GM18868 (cell line): ENCODE data around the gene ZFP62.
"Not testable (repeated sequence)": the region's sequence is repeated elsewhere in the genome, so short reads cannot be mapped to it uniquely, and the experiment has no call there.

Experiments
- ATAC-seq: cut with Tn5 transposase; IDR thresholded peaks from one replicate; pipeline ENCODE4 v1.9.1; 2021; ENCODE audit warnings: mild to moderate bottlenecking, moderate library complexity; ENCODE audit not compliant: unreplicated experiment

Gene ZFP62

DNA sequence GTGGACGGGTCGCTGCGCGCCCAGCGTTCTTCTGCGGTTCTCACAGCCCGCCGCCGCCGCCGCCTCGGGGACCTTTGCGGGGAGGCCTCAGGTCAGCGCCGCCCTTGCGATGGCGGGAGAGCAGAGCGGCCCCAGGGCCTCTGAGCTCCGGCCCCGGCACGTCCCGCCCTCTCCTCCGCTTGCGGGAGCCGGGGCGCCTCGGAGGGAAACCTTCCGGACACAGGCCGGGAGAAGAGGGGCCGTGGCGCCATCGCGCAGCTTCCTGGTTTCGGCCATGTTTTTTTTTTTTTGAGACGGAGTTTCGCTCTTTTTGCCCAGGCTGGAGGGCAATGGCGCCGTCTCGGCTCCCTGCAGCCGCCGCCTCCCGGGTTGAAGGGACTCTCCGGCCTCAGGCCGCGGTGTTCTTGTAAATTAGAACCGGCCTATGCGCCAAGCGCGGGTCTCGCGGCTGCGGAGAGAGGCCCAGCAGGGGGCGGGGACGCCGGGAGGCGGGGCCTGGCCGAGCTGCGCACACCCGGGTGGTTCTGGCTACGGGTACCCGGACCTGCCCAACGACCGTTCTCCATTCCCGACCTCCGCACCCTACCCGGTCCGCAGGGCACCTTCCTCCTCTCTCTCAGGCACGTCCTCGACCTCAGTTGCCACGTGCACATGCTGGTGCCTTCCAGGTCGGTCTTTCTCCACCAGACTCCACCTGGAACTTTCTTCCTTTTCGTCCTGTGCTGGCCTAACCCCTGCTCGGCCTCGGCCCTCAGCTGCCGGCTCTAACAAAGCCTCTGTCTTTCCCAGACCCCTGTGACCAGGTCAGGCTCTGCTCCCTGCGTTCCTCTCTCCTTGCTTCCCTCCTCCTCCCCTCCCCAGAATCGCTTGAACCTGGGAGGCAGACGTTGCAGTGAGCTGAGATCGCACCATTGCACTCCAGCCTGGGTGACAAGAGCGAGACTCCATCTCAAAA lies 29.7 kb downstream of the ZFP62 start:
- peak; percentile 77 for ATAC-seq

DNA sequence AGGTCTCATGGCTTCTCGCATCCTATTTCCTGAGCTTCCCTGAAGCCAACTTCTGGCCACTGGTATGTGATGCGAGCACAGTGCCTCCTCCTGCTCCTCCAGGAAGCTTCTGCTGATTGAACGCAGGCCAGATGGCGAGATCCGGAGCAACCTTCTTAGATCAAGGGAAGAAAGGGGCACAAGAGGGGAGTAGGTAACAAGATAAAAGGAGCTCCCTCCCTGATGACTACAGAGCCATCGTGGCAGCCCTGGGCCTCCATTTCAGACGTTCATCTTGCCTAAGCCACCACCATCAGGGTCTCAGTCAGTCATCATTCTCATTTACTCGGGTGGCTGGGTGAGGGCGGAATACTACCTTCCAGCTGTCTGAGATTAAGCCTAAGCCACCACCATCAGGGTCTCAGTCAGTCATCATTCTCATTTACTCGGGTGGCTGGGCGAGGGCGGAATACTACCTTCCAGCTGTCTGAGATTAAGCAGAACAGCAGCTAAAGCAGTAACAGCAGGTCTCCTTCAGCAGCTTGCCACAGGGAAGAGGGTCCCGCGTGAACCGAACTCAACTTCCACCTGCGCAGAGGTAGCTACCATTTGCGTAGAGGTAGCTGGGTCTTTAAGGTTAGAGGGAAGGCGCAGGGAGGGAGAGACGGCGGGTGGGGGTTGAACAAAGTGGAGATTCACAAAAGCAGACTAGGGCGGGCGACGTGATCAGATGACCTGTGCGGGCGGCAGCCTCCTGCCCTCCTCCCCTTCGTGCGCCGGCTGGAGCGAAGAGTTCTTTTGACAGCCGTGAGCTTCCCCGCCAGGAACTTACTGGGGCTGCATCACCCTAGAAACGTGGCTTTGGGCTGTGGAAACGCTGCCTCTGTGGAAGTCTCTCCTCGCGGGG lies 30.6 kb downstream of the ZFP62 start:
- peak; percentile 43 for ATAC-seq

DNA sequence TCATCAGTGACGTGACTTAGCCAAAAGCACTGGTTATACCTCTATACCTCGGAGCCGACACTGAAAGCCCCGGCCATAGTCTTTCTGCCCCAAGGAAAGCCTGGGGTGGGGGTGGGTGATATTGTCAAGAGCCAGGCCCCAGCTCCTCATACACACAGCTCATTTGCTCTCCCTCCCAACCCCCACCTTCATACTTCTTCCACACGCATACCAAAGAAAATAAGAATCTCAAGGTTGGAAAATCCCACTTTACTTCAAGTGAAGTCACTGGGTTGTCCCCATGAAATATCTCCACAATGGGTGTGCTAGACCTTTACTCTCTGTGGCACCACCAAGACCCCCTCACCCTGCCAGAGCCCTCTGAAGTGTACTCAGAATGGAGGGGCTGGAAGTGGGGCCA lies 31.4 kb downstream of the ZFP62 start:
- no peak for ATAC-seq

DNA sequence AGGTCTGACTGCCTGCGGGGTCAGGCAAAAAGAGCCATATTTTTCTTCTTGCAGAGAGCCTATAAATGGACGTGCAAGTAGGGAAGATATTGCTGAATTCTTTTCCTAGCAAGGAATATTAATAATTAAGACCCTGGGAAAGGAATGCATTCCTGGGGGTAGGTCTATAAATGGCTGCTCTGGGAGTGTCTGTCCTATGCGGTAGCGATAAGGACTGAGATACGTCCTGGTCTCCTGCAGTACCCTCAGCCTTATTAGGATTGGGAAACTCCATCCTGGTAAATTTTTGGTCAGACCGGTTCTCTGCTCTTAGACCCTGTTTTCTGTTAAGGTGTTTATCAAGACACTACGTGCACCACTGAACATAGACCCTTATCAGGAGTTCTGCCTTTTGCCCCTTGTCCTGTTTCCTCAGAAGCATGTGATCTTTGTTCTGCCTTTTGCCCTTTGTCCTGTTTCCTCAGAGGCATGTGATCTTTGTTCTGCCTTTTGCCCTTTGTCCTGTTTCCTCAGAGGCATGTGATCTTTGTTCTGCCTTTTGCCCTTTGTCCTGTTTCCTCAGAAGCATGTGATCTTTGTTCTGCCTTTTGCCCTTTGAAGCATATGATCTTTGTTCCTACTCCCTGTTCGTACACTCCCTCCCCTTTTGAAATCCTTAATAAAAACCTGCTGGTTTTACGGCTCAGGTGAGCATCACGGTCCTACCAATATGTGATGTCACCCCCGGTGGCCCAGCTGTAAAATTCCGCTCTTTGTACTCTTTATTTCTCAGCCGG lies 32.1 kb downstream of the ZFP62 start:
- not testable (repeated sequence) for ATAC-seq

DNA sequence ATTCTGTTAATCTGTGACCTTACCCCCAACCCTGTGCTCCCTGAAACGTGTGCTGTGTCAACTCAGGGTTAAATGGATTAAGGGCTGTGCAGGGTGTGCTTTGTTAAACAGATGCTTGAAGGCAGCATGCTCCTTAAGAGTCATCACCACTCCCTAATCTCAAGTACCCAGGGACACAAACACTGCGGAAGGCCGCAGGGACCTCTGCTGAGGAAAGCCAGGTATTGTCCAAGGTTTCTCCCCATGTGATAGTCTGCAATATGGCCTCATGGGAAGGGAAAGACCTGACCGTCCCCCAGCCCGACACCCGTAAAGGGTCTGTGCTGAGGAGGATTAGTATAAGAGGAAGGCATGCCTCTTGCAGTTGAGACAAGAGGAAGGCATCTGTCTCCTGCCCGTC lies 33.7 kb downstream of the ZFP62 start:
- ATAC-seq: not testable (repeated sequence)

DNA sequence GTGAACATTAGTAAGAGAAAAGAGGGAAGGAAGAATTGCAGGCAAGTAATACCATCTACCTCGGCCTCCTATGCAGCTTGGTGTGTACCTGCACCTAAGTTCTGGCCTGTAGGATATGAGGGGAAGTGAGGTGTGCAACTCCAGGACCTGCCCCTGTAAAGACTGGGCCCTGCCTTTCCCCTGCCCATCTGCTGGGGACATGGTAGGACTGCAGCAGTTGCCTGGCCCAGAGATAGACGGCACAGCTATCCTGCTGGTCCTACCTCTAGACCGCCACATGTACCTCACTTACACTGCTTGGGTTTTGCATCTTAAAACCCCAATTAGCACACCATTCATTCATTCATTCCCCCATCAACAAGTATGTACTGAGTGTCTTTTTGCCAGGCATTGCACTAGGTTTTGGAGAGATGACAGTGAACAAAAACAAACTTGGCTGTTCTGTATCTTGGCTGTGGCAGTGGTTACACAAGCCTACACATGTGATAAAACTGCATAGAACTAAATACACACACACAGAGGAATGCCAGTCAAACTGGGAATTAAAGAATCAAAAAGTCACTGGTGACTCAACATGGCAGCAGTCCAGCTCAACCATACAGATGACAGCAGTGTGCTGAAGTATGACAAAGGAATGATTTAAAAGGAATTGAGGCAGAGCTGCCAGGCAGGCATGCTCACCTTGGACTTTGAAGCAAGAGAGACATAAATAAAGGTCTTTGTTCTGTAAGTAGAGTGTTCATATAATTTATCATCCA lies 35.1 kb downstream of the ZFP62 start:
- ATAC-seq: no peak

DNA sequence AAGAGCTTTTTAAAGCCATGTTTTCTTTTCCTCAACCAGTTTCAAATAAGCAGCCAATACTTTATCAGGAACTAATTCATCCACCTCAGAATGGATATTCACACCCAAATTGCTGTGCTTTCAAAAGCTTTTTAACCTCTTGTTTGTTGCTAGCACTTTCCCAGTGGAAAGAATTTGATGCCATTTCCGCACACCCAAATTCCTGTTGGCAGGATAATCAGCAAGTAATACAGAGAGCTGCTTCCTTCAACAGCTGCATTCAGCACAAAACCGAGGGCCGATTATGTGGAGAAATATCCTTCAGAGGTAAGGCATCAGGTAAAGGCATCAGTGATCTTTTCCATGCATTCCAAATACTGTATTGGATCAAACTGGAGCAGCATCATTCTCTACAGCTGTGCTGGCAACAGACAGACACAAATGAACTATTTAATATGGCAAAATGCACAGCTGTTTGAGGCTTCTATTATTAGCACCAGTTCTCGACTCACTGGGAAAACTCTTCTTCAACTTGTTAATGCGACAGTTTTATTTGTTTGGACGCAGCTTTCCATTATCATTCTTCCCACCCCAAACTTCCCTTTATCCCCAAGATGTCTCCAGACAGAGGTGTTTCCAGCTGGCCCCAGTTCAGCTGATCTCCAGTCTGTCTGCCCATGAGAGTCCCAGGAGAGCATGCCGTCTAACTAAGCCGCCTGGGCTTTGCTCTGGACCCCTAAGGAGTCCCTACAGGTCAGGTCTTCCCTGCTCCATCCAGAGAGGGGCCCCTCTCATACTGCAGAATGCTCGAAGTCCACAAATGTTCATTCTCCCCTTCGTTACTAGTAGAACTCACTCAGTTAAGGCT lies 36.2 kb downstream of the ZFP62 start:
- no peak for ATAC-seq

DNA sequence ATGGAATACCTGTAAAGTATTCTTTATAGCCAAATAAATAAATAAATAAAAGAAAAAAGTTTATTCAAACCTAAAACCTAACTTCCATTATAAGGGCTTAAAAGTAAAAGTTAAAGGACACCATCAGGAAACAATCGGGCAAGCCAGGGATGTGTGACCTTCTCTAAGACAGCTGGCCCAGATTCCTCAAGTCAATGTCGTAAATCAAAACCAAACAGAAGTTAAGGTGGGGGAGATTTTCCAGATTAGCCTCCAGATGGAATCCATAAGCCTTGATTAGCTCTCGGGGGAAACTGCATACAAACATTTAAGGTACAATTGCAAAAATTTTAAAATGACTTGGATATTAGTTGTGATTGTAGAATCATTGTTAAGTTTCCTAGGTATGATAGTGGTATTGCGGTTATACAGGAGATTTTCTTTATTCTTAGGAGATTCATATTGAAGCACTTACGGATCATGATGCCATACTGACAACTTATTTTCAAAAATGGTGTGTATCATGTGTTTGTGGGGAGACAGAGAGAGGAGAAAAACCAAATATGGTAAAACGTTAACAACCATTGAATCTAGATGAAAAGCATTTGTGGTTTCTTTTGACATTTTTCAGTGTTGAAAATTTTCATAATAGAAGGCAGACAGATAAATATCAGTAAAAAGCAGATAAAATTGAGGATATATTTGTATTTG lies 37.0 kb downstream of the ZFP62 start:
- no peak for ATAC-seq

DNA sequence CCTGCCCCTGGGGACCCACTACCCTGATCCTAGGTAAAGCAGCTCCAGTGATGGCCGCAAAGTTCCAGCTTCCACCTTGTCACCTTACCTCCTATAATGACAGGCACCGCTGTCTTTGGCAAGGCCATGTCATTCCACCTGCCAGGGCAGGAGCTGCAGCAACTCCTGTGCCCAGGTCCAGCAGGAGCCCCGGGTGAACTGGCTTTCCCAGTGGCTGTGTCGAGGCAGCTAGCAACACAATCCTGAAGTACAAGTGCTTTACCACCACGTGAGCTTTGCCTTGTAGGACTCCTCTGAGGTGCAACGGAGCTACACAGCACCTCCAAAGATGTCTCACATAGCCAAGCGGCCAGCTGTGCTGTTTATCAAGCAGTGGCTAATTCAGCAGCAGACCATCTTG lies 37.7 kb downstream of the ZFP62 start:
- no peak for ATAC-seq

DNA sequence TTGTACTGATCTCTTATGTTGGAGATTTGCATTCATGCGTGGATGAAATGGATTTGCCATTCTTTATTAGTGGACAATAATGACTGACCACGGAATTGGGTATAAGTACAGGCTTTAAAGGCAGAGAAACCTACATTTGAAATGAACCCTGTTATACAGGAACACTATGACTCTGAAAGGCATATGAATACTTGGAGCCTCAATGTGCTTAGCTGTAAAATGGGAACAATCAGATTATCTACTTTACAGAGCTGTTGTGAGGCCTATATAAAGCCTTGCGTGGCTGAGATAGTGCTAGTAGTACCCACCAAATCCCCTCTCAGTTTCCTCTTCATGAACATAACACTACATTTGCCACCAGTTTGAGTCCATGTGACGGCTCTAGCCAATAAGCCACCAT lies 39.5 kb downstream of the ZFP62 start:
- ATAC-seq: no peak

DNA sequence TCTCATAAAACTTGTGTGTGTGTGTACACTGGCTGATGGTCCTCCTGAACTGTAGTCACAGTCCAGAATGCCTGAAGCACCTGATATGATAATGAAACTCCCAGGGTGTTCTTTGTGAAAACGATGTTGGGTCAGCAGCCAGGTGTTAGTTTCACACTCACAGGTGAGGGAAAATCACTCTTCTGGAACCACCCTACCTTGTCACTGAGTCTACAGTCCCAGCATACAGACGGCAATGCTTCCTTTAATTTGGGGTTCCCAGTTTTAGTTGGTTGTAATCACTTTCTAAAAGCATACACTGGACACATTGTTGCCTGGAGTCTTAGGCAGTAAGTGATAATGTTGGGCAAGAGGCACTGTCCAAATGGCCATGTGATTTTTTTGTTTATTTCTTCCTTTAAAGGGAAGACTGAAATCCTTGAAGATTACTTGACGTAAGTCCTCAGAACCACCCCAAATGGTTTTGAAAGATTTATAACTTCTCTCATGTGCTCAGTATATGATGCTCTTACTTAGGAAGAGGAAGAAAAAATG lies 40.2 kb downstream of the ZFP62 start:
- ATAC-seq: peak; percentile 67

DNA sequence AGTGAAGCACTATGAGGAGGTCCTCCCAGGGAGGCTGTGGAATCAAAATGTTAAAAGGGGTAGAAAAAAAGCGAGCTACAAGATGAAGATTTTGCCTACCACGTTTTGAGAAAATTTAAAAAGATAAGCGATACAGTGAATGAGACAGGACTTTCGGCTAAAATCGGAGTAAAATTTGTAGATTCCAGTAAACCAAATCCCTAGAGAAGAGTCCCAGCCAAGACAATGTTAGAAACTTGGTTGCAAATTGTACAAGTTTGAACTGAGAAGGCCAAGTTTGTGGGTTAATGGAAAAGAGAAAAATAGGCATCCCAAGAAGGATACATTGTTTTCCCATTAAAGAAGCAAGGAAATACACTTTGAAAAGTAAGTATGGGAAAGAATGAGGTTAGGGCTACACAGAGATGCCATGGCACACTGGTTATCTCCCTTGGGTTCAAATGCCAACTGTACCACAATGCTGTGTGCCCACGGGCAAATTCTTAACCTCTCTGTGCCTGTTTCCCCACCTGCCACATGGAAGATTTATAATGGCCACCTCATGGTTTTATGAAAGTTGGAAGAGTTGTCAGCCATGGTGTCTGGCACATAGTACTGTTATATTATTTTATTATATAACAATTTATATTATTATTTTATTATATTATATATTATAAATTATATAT lies 42.3 kb downstream of the ZFP62 start:
- ATAC-seq: no peak

DNA sequence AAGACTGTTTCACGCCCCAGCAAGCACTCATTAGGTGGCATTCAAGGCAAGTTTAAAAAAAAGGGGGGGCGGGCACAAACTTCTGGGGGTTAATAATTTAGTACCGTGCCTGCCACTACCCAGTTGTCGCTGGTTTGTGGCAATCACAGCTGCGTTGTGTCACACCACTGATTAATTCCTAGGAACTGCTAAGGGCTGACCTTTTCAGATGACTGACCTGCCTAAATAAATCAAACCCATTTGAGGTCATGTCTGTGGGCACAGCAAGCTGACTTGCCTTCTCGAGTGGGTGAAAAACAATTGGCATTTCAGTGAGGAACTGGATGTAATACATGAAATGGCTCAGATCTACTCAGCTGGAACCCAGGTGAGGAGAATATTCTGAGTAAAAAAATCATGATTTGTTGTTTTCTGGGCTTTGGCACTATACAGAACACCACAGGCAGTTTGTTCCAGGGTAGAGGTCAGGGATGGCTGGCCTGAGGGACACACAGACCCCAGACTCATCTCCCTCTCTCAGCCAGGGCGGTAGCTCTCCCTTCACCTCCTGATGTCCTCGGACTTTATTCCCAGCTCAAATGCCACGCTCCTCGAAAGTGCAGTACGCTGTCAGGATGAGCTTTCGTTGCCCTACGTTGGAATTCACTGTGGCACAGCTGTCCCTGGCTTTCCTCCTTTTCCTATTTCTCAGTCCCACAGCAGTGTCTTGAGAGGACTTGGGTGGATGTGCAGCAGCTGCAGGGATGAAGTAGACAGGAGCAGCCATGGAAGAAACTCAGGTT lies 43.0 kb downstream of the ZFP62 start:
- no peak for ATAC-seq

DNA sequence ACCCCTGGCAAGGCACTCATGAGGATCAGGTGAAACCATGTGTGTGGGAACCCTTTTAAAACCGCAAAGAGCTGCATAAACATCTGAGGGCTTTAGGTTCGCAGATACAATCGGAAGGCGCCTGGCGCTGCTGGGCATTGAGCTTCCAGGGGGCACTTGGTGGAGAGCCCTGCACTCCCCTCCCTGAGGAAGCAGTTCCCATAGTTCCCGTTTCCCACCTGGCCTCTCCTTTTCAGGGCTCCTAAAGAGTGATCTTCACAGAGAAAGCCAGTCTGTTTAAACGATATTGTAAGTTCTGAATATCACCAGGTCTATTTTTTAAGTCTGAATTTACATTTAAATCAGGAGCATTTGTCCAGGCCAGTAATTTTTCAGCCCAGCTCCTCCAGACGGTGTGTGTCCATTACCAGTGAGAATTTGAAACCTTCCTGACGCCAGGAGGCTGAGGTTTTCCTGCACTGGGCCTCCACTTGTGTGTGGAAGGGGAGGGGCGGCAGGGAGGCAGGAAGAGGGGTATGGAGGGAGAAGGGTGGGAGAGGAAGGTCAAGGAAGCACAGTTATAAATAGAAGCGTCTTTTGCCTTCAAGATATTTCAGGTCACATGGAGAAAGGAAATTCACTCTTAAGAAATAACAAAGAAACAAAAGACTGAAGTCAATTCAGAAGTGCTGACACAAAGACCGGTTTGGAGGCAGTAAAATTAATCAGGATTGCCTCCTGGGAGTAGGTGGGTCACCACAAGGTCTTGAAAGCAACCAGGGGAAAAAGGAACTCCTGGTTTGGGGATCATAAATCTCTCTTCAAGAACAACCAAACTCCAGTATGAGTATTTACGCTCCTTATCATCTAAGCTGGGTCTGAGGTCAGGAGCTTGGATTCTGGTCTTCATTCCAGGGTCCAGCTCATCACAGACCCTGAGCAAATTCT lies 44.2 kb downstream of the ZFP62 start:
- ATAC-seq: no peak

DNA sequence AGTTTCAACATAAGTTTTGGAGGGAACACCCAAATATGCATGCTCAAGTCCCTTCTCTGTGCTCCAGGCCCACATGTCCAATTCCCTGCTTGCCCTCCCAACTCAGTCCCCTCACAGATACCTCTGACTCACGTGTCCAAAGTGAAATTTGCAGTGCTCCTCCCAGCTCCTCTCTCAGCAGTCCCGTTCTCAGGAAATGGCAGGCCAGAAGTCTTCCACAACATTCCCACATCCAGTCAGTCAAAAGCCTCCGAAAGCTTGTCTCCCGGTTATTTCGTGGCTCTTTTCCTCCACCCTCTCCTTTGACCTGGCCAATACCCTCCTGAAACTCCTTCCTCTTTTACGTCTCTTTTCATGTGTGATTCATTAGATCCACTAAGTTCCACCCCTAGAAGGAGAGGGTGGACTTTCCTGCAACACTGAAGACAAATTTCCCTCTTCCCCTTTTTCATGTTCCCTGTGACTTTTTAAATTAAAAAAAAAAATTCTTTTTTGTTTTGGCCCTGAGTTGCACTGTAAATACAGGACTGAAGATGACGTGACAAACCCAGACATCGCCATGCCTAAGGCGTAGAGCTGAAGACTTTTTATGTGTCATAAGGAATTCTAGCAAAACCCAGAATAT lies 45.7 kb downstream of the ZFP62 start:
- no peak for ATAC-seq

DNA sequence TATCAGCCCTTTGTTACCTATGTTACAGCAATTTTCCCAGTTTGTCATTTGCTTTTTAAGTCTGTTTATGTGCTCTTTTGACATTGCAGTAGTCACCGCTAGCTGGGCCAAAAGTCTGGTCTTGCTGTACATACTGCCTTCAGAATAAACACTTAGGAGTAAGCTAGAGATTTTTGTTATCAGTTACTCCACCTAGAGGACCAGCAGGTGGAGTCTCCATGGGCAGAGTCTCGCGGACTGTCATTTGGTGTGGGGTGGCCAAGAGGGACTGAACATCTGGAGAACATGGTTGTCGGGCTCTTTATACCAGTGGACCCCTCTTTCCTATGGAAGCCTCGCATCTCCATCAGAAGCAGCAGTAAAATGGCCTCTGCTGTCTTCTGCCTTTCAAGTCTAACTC lies 47.7 kb downstream of the ZFP62 start:
- ATAC-seq: no peak
